GM23248 (cell line): Measurements from ENCODE around the gene INPP5A.

ENCODE experiments used
- EZH2 ChIP-seq: fragments of 200-600 bp; sonication (generic); IDR thresholded peaks from 2 replicates; pipeline ENCODE4 v1.6.1; 2018; ENCODE audit warnings: antibody characterized with exemption, mild to moderate bottlenecking; ENCODE audit not compliant: insufficient read depth, poor library complexity, severe bottlenecking
- EZH2phosphoT487 ChIP-seq: fragments of 200-600 bp; sonication (generic); IDR thresholded peaks from 2 replicates; pipeline ENCODE4 v1.6.1; 2018; ENCODE audit warnings: antibody characterized with exemption, moderate library complexity, mild to moderate bottlenecking, low read depth; ENCODE audit not compliant: insufficient read depth

- no peak for TF ChIP-seq EZH2phosphoT487
- no peak for TF ChIP-seq EZH2
These were observed 197.8 kb downstream of the INPP5A start for GRCh38 chr10:132735341-132735775.
